ENCODE data around the gene DPY19L2. TPM values are rescaled to one million over a fixed set of nuclear protein-coding genes. Genes with fewer than 3 reads are reported as not detected.
"Not testable (repeated sequence)": the region's sequence is repeated elsewhere in the genome, so short reads cannot be mapped to it uniquely, and the experiment has no call there.

Gene DPY19L2
- total and polyA plus RNA-seq, 2 donors (not counting 1 experiment from before 2014, with no cell fraction given), result 0.09 to 0.62 TPM

DNA sequence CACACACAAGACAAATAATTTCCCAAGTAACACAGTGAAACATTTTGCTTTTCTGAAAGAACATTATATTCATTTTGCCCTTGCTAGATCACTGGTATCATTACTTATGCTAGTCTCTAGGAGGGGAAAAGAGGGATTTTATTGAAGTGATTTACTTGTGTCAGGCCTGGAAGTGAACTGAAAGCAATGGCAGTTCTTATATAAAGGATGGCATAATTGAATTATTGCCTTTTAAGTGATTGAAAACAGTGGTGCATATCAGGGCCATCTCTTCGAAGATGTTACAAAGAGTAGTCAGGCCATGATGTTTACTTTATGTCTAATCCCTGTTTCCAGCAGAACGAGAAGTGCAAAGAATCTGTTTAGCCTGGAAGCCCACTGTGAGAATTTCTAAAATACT lies 30.7 kb upstream of the DPY19L2 start:
- DNase-seq; H3K9me3 Mint-ChIP-seq (ENCODE audit: insufficient read depth); H3K27ac Mint-ChIP-seq; H4K20me1 ChIP-seq (ENCODE audit: control insufficient read depth, insufficient read depth, low read length, poor library complexity, severe bottlenecking); H3K79me2 ChIP-seq (ENCODE audit: control insufficient read depth, insufficient read depth, low read length); ATAC-seq (ENCODE audit: low read depth); H3K27me3 Mint-ChIP-seq; H2AFZ ChIP-seq (ENCODE audit: insufficient read depth, low read depth, low read length, poor library complexity, severe bottlenecking); H3K9ac ChIP-seq (ENCODE audit: low read length); H3K27ac ChIP-seq (ENCODE audit: low read length in 2 of 2); H3K4me2 ChIP-seq (replicated peaks; ENCODE audit: low read depth, low read length, poor library complexity, severe bottlenecking); H3K4me1 Mint-ChIP-seq; CTCF ChIA-PET; intact Hi-C loops (cut with micrococcal nuclease); POLR2A ChIA-PET; H3K36me3 ChIP-seq (replicated peaks in 1 of 2; ENCODE audit: control extremely low read depth in 1 of 2, control insufficient read depth in 1 of 2, extremely low read depth in 1 of 2, insufficient read depth in 2 of 2, low read length in 1 of 2); H3K9me3 ChIP-seq (ENCODE audit: control extremely low read depth in 1 of 3, control insufficient read depth in 2 of 3, insufficient read depth in 1 of 3, low read length in 2 of 3); H3K4me3 ChIP-seq (ENCODE audit: control extremely low read depth in 1 of 5, extremely low read depth in 1 of 5, insufficient read depth in 1 of 5, low read depth in 2 of 5, low read length in 4 of 5); H3K4me3 Mint-ChIP-seq; H3K27me3 ChIP-seq (replicated peaks in 1 of 4; ENCODE audit: control extremely low read depth in 1 of 4, control insufficient read depth in 3 of 4, insufficient read depth in 4 of 4, low read length in 3 of 4); H3K4me1 ChIP-seq (ENCODE audit: control insufficient read depth in 2 of 2, insufficient read depth in 2 of 2, low read length in 2 of 2): not testable (repeated sequence)
- WGBS (ENCODE audit: insufficient coverage), result no CpG with 5 or more reads among the region's 2 CpGs

DNA sequence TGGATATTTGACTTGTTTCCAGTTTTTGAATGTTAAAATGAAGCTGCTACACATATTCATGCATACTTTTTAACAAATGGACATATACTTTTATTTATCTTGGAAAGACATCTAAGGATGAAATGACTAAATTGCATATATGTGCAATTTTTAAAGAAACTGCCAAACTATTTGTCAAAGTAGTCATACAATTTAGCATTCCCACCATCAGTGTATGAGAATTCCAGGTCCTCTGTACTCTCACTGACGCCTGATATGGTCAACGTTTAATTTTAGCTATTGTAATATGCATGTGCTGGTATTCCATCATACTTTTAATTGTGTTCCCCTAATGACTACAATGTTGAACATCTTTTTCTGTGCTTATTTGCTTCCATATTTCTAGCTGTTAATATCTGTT lies 22.5 kb upstream of the DPY19L2 start:
- H3K27me3 Mint-ChIP-seq; H3K27ac ChIP-seq (ENCODE audit: low read length in 2 of 2); DNase-seq; H3K9me3 ChIP-seq (ENCODE audit: control extremely low read depth in 1 of 3, control insufficient read depth in 2 of 3, insufficient read depth in 1 of 3, low read length in 2 of 3); CTCF ChIA-PET; H4K20me1 ChIP-seq (ENCODE audit: control insufficient read depth, insufficient read depth, low read length, poor library complexity, severe bottlenecking); POLR2A ChIA-PET; H3K36me3 ChIP-seq (replicated peaks in 1 of 2; ENCODE audit: control extremely low read depth in 1 of 2, control insufficient read depth in 1 of 2, extremely low read depth in 1 of 2, insufficient read depth in 2 of 2, low read length in 1 of 2); H3K9me3 Mint-ChIP-seq (ENCODE audit: insufficient read depth); H3K4me3 ChIP-seq (ENCODE audit: control extremely low read depth in 1 of 5, extremely low read depth in 1 of 5, insufficient read depth in 1 of 5, low read depth in 2 of 5, low read length in 4 of 5); ATAC-seq (ENCODE audit: low read depth); H3K4me1 ChIP-seq (ENCODE audit: control insufficient read depth in 2 of 2, insufficient read depth in 2 of 2, low read length in 2 of 2); H3K4me3 Mint-ChIP-seq; H3K27me3 ChIP-seq (replicated peaks in 1 of 4; ENCODE audit: control extremely low read depth in 1 of 4, control insufficient read depth in 3 of 4, insufficient read depth in 4 of 4, low read length in 3 of 4); H3K4me2 ChIP-seq (replicated peaks; ENCODE audit: low read depth, low read length, poor library complexity, severe bottlenecking); intact Hi-C loops (cut with micrococcal nuclease); H3K4me1 Mint-ChIP-seq; H2AFZ ChIP-seq (ENCODE audit: insufficient read depth, low read depth, low read length, poor library complexity, severe bottlenecking); H3K9ac ChIP-seq (ENCODE audit: low read length); H3K79me2 ChIP-seq (ENCODE audit: control insufficient read depth, insufficient read depth, low read length); H3K27ac Mint-ChIP-seq: not testable (repeated sequence)
- WGBS (ENCODE audit: insufficient coverage), result no CpG with 5 or more reads among the region's 2 CpGs

DNA sequence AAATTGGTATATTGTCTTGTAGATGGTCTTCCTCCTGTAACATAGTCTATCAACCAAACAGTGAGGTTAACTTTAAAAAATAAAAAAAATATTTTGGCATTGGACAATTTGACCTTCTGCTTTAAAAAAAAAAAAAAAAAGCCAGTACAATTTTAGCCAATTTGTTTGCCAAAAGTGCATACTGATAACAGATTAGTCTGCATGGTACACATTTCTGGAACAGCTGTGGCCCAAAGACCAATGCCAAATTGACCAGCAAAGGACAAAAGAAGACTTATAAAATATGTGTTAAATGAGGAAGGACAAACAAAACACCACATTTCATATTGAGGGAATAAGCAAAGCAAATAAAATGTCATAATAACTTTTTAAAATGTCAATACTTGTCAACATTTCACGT lies 20.8 kb upstream of the DPY19L2 start:
- H3K79me2 ChIP-seq (ENCODE audit: control insufficient read depth, insufficient read depth, low read length); H4K20me1 ChIP-seq (ENCODE audit: control insufficient read depth, insufficient read depth, low read length, poor library complexity, severe bottlenecking); POLR2A ChIA-PET; H3K27me3 Mint-ChIP-seq; H3K36me3 ChIP-seq (replicated peaks in 1 of 2; ENCODE audit: control extremely low read depth in 1 of 2, control insufficient read depth in 1 of 2, extremely low read depth in 1 of 2, insufficient read depth in 2 of 2, low read length in 1 of 2); H2AFZ ChIP-seq (ENCODE audit: insufficient read depth, low read depth, low read length, poor library complexity, severe bottlenecking); ATAC-seq (ENCODE audit: low read depth); H3K27me3 ChIP-seq (replicated peaks in 1 of 4; ENCODE audit: control extremely low read depth in 1 of 4, control insufficient read depth in 3 of 4, insufficient read depth in 4 of 4, low read length in 3 of 4); H3K4me3 Mint-ChIP-seq; H3K27ac ChIP-seq (ENCODE audit: low read length in 2 of 2); H3K4me1 ChIP-seq (ENCODE audit: control insufficient read depth in 2 of 2, insufficient read depth in 2 of 2, low read length in 2 of 2); DNase-seq; intact Hi-C loops (cut with micrococcal nuclease); H3K9me3 Mint-ChIP-seq (ENCODE audit: insufficient read depth); H3K9ac ChIP-seq (ENCODE audit: low read length); H3K4me1 Mint-ChIP-seq; H3K4me3 ChIP-seq (ENCODE audit: control extremely low read depth in 1 of 5, extremely low read depth in 1 of 5, insufficient read depth in 1 of 5, low read depth in 2 of 5, low read length in 4 of 5); CTCF ChIA-PET; H3K4me2 ChIP-seq (replicated peaks; ENCODE audit: low read depth, low read length, poor library complexity, severe bottlenecking); H3K27ac Mint-ChIP-seq; H3K9me3 ChIP-seq (ENCODE audit: control extremely low read depth in 1 of 3, control insufficient read depth in 2 of 3, insufficient read depth in 1 of 3, low read length in 2 of 3): not testable (repeated sequence)
- no CpG with 5 or more reads among the region's 1 CpG for WGBS (ENCODE audit: insufficient coverage)

DNA sequence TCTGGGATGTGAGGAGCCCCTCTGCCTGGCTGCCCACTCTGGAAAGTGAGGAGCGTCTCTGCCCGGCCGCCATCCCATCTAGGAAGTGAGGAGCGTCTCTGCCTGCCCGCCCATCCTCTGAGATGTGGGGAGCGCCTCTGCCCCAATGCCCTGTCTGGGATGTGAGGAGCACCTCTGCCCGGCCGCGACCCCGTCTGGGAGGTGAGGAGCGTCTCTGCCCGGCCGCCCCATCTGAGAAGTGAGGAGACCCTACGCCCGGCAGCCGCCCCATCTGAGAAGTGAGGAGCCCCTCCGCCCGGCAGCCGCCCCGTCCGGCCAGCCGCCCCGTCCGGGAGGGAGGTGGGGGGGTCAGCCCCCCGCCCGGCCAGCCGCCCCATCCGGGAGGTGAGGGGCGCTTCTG lies 18.3 kb upstream of the DPY19L2 start:
- 96% methylated on average over 9 of the region's 29 CpGs for WGBS (ENCODE audit: insufficient coverage)
- ATAC-seq (ENCODE audit: low read depth); CTCF ChIA-PET: not testable (repeated sequence)

More for the DNA sequence above, 18.3 kb upstream of the DPY19L2 start:
- H3K4me1 ChIP-seq (ENCODE audit: control insufficient read depth in 2 of 2, insufficient read depth in 2 of 2, low read length in 2 of 2); H3K27ac ChIP-seq (ENCODE audit: low read length in 2 of 2); H3K4me3 Mint-ChIP-seq; H3K27me3 Mint-ChIP-seq; H4K20me1 ChIP-seq (ENCODE audit: control insufficient read depth, insufficient read depth, low read length, poor library complexity, severe bottlenecking); H3K9ac ChIP-seq (ENCODE audit: low read length); H3K9me3 Mint-ChIP-seq (ENCODE audit: insufficient read depth); H3K27ac Mint-ChIP-seq; H3K4me2 ChIP-seq (replicated peaks; ENCODE audit: low read depth, low read length, poor library complexity, severe bottlenecking); POLR2A ChIA-PET; DNase-seq; H3K9me3 ChIP-seq (ENCODE audit: control extremely low read depth in 1 of 3, control insufficient read depth in 2 of 3, insufficient read depth in 1 of 3, low read length in 2 of 3); H3K4me3 ChIP-seq (ENCODE audit: control extremely low read depth in 1 of 5, extremely low read depth in 1 of 5, insufficient read depth in 1 of 5, low read depth in 2 of 5, low read length in 4 of 5); H3K36me3 ChIP-seq (replicated peaks in 1 of 2; ENCODE audit: control extremely low read depth in 1 of 2, control insufficient read depth in 1 of 2, extremely low read depth in 1 of 2, insufficient read depth in 2 of 2, low read length in 1 of 2); H3K4me1 Mint-ChIP-seq; H3K79me2 ChIP-seq (ENCODE audit: control insufficient read depth, insufficient read depth, low read length); intact Hi-C loops (cut with micrococcal nuclease); H3K27me3 ChIP-seq (replicated peaks in 1 of 4; ENCODE audit: control extremely low read depth in 1 of 4, control insufficient read depth in 3 of 4, insufficient read depth in 4 of 4, low read length in 3 of 4); H2AFZ ChIP-seq (ENCODE audit: insufficient read depth, low read depth, low read length, poor library complexity, severe bottlenecking): not testable (repeated sequence)
